IMR-90 (cell line): ENCODE measurements around the gene ANO10. TPM values are rescaled to one million over a fixed set of nuclear protein-coding genes. Genes with fewer than 3 reads are reported as not detected.
A peak's percentile ranks its signal among the peaks of the same experiment; 100 is the strongest.

Source experiments
- ATAC-seq: fragments of 200-7000 bp; cut with Tn5 transposase; 2 replicates; pipeline ENCODE4 v1.9.1; 2020; ENCODE audit warnings: low read depth, mild to moderate bottlenecking, moderate library complexity
- BruUV-seq: library from RNA; stranded (reverse); fragments of 400-500 nt; replicated peaks from 2 replicates; lab custom pipeline; 2021; lab: Mats Ljungman, UMichigan
- CTCF ChIA-PET: fragments of 300-600 bp; formaldehyde crosslinking; extraction: SDS; loops from one replicate; lab custom pipeline; 2021; ENCODE audit warnings: antibody characterized with exemption; lab: Yijun Ruan, JAX
- POLR2A ChIA-PET: fragments of 300-600 bp; sonication (Branson Sonifier 250); formaldehyde crosslinking; loops from one replicate; lab custom pipeline; 2022; ENCODE audit warnings: antibody characterized with exemption; ENCODE audit not compliant: unreplicated experiment; lab: Charles Lee
- DNase-seq: peaks from one replicate; pipeline ENCODE4 v3.0.0; 2013
- H2AFZ ChIP-seq: replicated peaks from 2 replicates; pipeline ENCODE3; 2013; ENCODE audit warnings: low read length, mild to moderate bottlenecking; ENCODE audit not compliant: poor library complexity
- H2AK5ac ChIP-seq: 2 replicates; pipeline ENCODE4 v1.6.1; 2013; ENCODE audit warnings: low read depth, low read length, inconsistent platforms
- H2AK9ac ChIP-seq: replicated peaks from 2 replicates; pipeline ENCODE3; 2013; ENCODE audit warnings: mild to moderate bottlenecking, low read depth, low read length, moderate library complexity; ENCODE audit not compliant: poor library complexity
- H2BK120ac ChIP-seq: 2 replicates; pipeline ENCODE4 v1.6.1; 2013; ENCODE audit warnings: low read depth, low read length, inconsistent platforms
- H2BK15ac ChIP-seq: 3 replicates; pipeline ENCODE4 v1.6.1; 2013; ENCODE audit warnings: low read depth, low read length, inconsistent platforms
- H2BK20ac ChIP-seq: 2 replicates; pipeline ENCODE4 v1.6.1; 2013; ENCODE audit warnings: low read depth, mild to moderate bottlenecking, inconsistent platforms, low read length, moderate library complexity
- H2BK5ac ChIP-seq: 2 replicates; pipeline ENCODE4 v1.6.1; 2013; ENCODE audit warnings: mild to moderate bottlenecking, low read depth, low read length, inconsistent platforms; ENCODE audit not compliant: poor library complexity, severe bottlenecking
- H3K14ac ChIP-seq: replicated peaks from 2 replicates; pipeline ENCODE4 v1.6.1; 2013; ENCODE audit warnings: low read depth, low read length, inconsistent platforms
- H3K18ac ChIP-seq: 2 replicates; pipeline ENCODE4 v1.6.1; 2013; ENCODE audit warnings: low read depth, low read length, control low read depth
- H3K23ac ChIP-seq: 2 replicates; pipeline ENCODE4 v1.6.1; 2013; ENCODE audit warnings: low read depth, low read length, inconsistent platforms
- H3K27ac ChIP-seq: 2 replicates; pipeline ENCODE4 v1.5.1; 2013; ENCODE audit warnings: mild to moderate bottlenecking, control low read depth, low read length; ENCODE audit not compliant: insufficient read depth
- H3K27me3 ChIP-seq: 2 replicates; pipeline ENCODE4 v1.6.1; 2013; ENCODE audit warnings: low read length; ENCODE audit not compliant: control insufficient read depth, insufficient read depth
- H3K36me3 ChIP-seq: 2 replicates; pipeline ENCODE4 v1.6.1; 2013; ENCODE audit warnings: low read length, mixed read lengths; ENCODE audit not compliant: control insufficient read depth, insufficient read depth
- H3K4ac ChIP-seq: 2 replicates; pipeline ENCODE4 v1.6.1; 2013; ENCODE audit warnings: low read depth, low read length, inconsistent platforms
- H3K4me1 ChIP-seq: 2 replicates; pipeline ENCODE4 v1.6.1; 2013; ENCODE audit warnings: low read length, mixed read lengths; ENCODE audit not compliant: control insufficient read depth, insufficient read depth
- H3K4me2 ChIP-seq: 2 replicates; pipeline ENCODE4 v1.6.1; 2013; ENCODE audit warnings: low read depth, mild to moderate bottlenecking, control low read depth, low read length, moderate library complexity
- H3K4me3 ChIP-seq: 2 replicates; pipeline ENCODE4 v1.5.1; 2013; ENCODE audit warnings: low read depth, mild to moderate bottlenecking, control low read depth, low read length, moderate library complexity; ENCODE audit not compliant: insufficient read depth
- H3K56ac ChIP-seq: 2 replicates; pipeline ENCODE4 v1.6.1; 2013; ENCODE audit warnings: low read length, inconsistent platforms; ENCODE audit not compliant: insufficient read depth; ENCODE audit errors: extremely low read depth
- H3K79me1 ChIP-seq, 2 experiments: 2 replicates each; pipeline ENCODE4 v1.6.1; 2013; ENCODE audit warnings: low read length in 2 of 2, inconsistent platforms in 1 of 2, low read depth in 1 of 2
- H3K9ac ChIP-seq: 2 replicates; pipeline ENCODE4 v1.6.1; 2013; ENCODE audit warnings: low read depth, low read length, control low read depth
- H3K9me1 ChIP-seq: 2 replicates; pipeline ENCODE4 v1.6.1; 2013; ENCODE audit warnings: low read length, inconsistent platforms; ENCODE audit not compliant: insufficient read depth
- H3K9me3 ChIP-seq: 2 replicates; pipeline ENCODE4 v1.6.1; 2013; ENCODE audit warnings: low read length; ENCODE audit not compliant: control insufficient read depth, insufficient read depth
- H4K20me1 ChIP-seq: 2 replicates; pipeline ENCODE4 v1.6.1; 2013; ENCODE audit warnings: low read length, inconsistent platforms; ENCODE audit not compliant: insufficient read depth
- H4K5ac ChIP-seq: 2 replicates; pipeline ENCODE4 v1.6.1; 2013; ENCODE audit warnings: mild to moderate bottlenecking, low read depth, low read length, control low read depth
- H4K8ac ChIP-seq, 2 experiments: 2 replicates each; pipeline ENCODE4 v1.6.1; 2013; ENCODE audit warnings: low read depth in 2 of 2, low read length in 2 of 2, control low read depth in 1 of 2, inconsistent platforms in 1 of 2
- H4K91ac ChIP-seq: 2 replicates; pipeline ENCODE4 v1.6.1; 2013; ENCODE audit warnings: low read depth, low read length, inconsistent platforms; ENCODE audit not compliant: insufficient read depth
- BHLHE40 ChIP-seq: fragments of 150-350 bp; IDR thresholded peaks from 2 replicates; pipeline ENCODE4 v1.6.1; 2016; ENCODE audit warnings: mild to moderate bottlenecking, low read depth, low read length
- CHD1 ChIP-seq: IDR thresholded peaks from 2 replicates; pipeline ENCODE4 v1.6.1; 2012; ENCODE audit warnings: low read depth, low read length, improper control_type of control experiment
- FOS ChIP-seq: fragments of 150-350 bp; IDR thresholded peaks from 2 replicates; pipeline ENCODE4 v1.6.1; 2016; ENCODE audit warnings: low read depth, low read length
- MAFK ChIP-seq: IDR thresholded peaks from 2 replicates; pipeline ENCODE4 v1.6.1; 2012; ENCODE audit warnings: low read depth, low read length, improper control_type of control experiment
- MXI1 ChIP-seq: IDR thresholded peaks from 2 replicates; pipeline ENCODE4 v1.6.1; 2012; ENCODE audit warnings: low read depth, mild to moderate bottlenecking, low read length, moderate library complexity, borderline replicate concordance
- NFE2L2 ChIP-seq: fragments of 150-350 bp; IDR thresholded peaks from 2 replicates; pipeline ENCODE4 v1.6.1; 2016; ENCODE audit warnings: low read depth, mild to moderate bottlenecking, low read length
- POLR2A ChIP-seq: IDR thresholded peaks from 2 replicates; pipeline ENCODE4 v1.6.1; 2012; ENCODE audit warnings: mild to moderate bottlenecking, low read depth, low read length
- RAD21 ChIP-seq: IDR thresholded peaks from 2 replicates; pipeline ENCODE4 v1.6.1; 2012; ENCODE audit warnings: low read length, improper control_type of control experiment
- RCOR1 ChIP-seq: IDR thresholded peaks from 2 replicates; pipeline ENCODE4 v1.6.1; 2012; ENCODE audit warnings: mild to moderate bottlenecking, low read length, improper control_type of control experiment; ENCODE audit not compliant: insufficient replicate concordance
- RFX5 ChIP-seq: IDR thresholded peaks from 2 replicates; pipeline ENCODE4 v1.8.0; 2012; ENCODE audit warnings: low read depth, mild to moderate bottlenecking, low read length, moderate library complexity
- SMC3 ChIP-seq: fragments of 150-350 bp; IDR thresholded peaks from 2 replicates; pipeline ENCODE4 v1.6.1; 2016; ENCODE audit warnings: low read depth, mild to moderate bottlenecking, antibody characterized with exemption, low read length, moderate library complexity
- USF2 ChIP-seq: fragments of 150-350 bp; IDR thresholded peaks from 2 replicates; pipeline ENCODE4 v1.6.1; 2017; ENCODE audit warnings: mild to moderate bottlenecking, antibody characterized with exemption, low read length, low read depth
- WGBS, 2 experiments: methylation state at CpG; one replicate each; pipeline versions ENCODE4 v1.1.5 to v1.1.7; 2013; ENCODE audit warnings: missing lambda C conversion rate in 2 of 2; ENCODE audit not compliant: insufficient read length in 1 of 2; ENCODE audit errors: extremely low coverage in 2 of 2; 5-methylcytosine and 5-hydroxymethylcytosine counted together
- dilution Hi-C: fragments of 300-500 bp; cut with HindIII; formaldehyde crosslinking; loops from one replicate; pipeline ENCODE4 v1.14.3; 2018; ENCODE audit warnings: low sequenced_read_pairs; ENCODE audit not compliant: unreplicated experiment
- in situ Hi-C: fragments of 300-500 bp; cut with MboI; formaldehyde crosslinking; loops from 3 replicates; pipeline ENCODE4 v1.14.3; 2019; ENCODE audit warnings: low sequenced_read_pairs, inconsistent platforms, mixed read lengths
- intact Hi-C: fragments of 100-400 bp; cut with micrococcal nuclease; formaldehyde crosslinking; loops from 2 replicates; pipeline ENCODE4 v1.10.0; 2022
- polyA plus RNA-seq, 3 experiments: library from polyadenylated mRNA; depleted of rRNA; stranded (reverse); fragments of >200 nt; gene quantifications; 2 replicates each; pipeline ENCODE4 v1.2.3, GENCODE V29; 2012; ENCODE audit warnings: low replicate concordance in 1 of 3
- total RNA-seq: library from RNA; depleted of rRNA; stranded (reverse); fragments of >200 nt; gene quantifications from 2 replicates; pipeline ENCODE4 v1.2.3, GENCODE V29; 2012
- TF ChIP-seq, protein P1 (sequence below): fragments of 150-350 bp; IDR thresholded peaks from 2 replicates; pipeline ENCODE4 v1.6.1; 2016; ENCODE audit warnings: low read depth, mild to moderate bottlenecking, low read length, moderate library complexity, borderline replicate concordance
- TF ChIP-seq, protein P2 (sequence below): conservative IDR thresholded peaks from 2 replicates; pipeline ENCODE4 v1.5.1; 2012; ENCODE audit warnings: mild to moderate bottlenecking, low read depth, low read length, improper control_type of control experiment

ANO10 gene
- total and polyA plus RNA-seq, 2 of the 4 experiments (the other 2 are of a cell fraction): 28.5 to 41.6 TPM

DNA sequence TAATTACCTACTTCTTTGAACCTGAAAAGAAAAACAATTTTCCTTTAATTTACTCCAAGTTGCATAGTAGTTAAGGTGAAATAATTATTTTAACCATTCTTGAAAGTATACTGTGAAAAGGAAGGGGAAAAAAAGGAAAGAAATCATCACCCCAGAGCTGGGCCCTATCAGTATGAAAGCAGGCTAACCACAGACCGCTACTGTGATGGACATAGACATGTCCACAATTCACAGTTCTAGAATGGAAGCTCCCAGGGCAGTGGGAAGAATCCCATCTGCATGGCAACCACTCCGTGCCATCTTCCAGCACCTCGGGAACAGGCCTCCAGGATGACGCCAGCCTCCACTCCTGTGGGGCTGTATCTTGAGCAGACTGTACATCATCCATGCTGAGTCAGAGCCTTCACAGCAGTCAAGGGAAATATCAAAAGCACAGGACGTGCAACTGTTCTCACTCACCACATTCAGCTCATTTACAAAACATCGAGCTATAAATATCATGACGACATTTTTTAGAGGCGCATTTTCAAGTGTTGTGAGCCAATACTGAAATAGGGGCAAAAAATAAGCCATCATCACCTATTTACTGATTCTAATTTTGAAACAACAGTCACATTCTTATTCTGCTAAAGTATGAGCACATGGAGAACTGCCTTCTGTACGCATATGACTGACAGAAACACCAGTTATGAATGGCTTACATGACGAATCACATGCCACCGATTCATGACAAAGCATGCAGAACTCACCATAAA is 215.7 kb downstream of the ANO10 start:
- H3K23ac ChIP-seq: no peak overlapping the region
- no peak overlapping the region for H3K56ac ChIP-seq
- ChIA-PET POLR2A (no interaction called here), CTCF (interaction anchor here (0.8 to 1.4 kb wide), 2 partner anchors 8 to 14 kb away, joined by 3 read pairs; no protein-coding TSS in a partner anchor)
- no peak overlapping the region for H4K91ac ChIP-seq
- H3K36me3 ChIP-seq: no peaks in the 10 kb centered on the region
- peak overlapping the region; percentile 70; the same call in 1 of the 2 replicates for H3K14ac ChIP-seq
- ATAC-seq (peak; percentile 92), DNase-seq (peak; percentile 92)
- peak overlapping the region; percentile 18 for H2AFZ ChIP-seq
- in situ Hi-C loops: no loop called here
- peak overlapping the region; percentile 29; the same call in 1 of the 2 replicates for H3K4me2 ChIP-seq
- dilution Hi-C loops: no loop called here
- H3K4me1 ChIP-seq: peaks cover 4% of the 10 kb centered on the region
- no peak overlapping the region for H3K9ac ChIP-seq
- peak overlapping the region; percentile 16; the same call in 1 of the 2 replicates for H3K4ac ChIP-seq
- intact Hi-C loops: no loop called here
- H4K8ac ChIP-seq: no peak overlapping the region
- H2BK5ac ChIP-seq: peak overlapping the region; percentile 18
- H3K4me3 ChIP-seq: no peak overlapping the region
- no peak overlapping the region for H2AK9ac ChIP-seq
- BruUV-seq: no TSS peak
- H3K27me3 ChIP-seq: no peaks in the 10 kb centered on the region
- H3K9me3 ChIP-seq: no peaks in the 10 kb centered on the region
- no peak overlapping the region for H2BK120ac ChIP-seq
- no peak overlapping the region for H4K5ac ChIP-seq
- 0 out of 2 replicates have a peak overlapping the region, but pooled peaks have one; percentile 26 for H2AK5ac ChIP-seq
- no peaks in the 10 kb centered on the region for H4K20me1 ChIP-seq
- no peak overlapping the region for H3K27ac ChIP-seq
- H3K18ac ChIP-seq: peak overlapping the region; percentile 14; the same call in 1 of the 2 replicates
- H2BK15ac ChIP-seq: no peak overlapping the region
- peaks cover 0 to 3% of the 10 kb centered on the region in 2 experiments; a peak in 2 of 4 replicates for H3K79me1 ChIP-seq
- WGBS, 2 experiments: 30% methylated on average over 2 of the region's 11 CpGs; no CpG with 5 or more reads in 1 of the 2 experiments
- H3K9me1 ChIP-seq: peaks cover 11% of the 10 kb centered on the region; the same call in 1 of the 2 replicates
- H2BK20ac ChIP-seq: 0 out of 2 replicates have a peak overlapping the region, but pooled peaks have one; percentile 28
- no peak for TF ChIP-seq RAD21
- TF ChIP-seq USF2: no peak
- no peak for TF ChIP-seq RCOR1
- peak; percentile 48 for TF ChIP-seq MAFK
- TF ChIP-seq CHD1: no peak
- peak; percentile 29; the same call in 1 of the 2 replicates for TF ChIP-seq NFE2L2
- 0 out of 2 replicates have a peak, but pooled peaks have one; percentile 12 for TF ChIP-seq BHLHE40
- TF ChIP-seq SMC3: no peak
- TF ChIP-seq POLR2A: no peak
- no peak for TF ChIP-seq RFX5
- TF ChIP-seq, protein P1, sequence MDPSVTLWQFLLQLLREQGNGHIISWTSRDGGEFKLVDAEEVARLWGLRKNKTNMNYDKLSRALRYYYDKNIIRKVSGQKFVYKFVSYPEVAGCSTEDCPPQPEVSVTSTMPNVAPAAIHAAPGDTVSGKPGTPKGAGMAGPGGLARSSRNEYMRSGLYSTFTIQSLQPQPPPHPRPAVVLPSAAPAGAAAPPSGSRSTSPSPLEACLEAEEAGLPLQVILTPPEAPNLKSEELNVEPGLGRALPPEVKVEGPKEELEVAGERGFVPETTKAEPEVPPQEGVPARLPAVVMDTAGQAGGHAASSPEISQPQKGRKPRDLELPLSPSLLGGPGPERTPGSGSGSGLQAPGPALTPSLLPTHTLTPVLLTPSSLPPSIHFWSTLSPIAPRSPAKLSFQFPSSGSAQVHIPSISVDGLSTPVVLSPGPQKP: no peak
- TF ChIP-seq, protein P2, sequence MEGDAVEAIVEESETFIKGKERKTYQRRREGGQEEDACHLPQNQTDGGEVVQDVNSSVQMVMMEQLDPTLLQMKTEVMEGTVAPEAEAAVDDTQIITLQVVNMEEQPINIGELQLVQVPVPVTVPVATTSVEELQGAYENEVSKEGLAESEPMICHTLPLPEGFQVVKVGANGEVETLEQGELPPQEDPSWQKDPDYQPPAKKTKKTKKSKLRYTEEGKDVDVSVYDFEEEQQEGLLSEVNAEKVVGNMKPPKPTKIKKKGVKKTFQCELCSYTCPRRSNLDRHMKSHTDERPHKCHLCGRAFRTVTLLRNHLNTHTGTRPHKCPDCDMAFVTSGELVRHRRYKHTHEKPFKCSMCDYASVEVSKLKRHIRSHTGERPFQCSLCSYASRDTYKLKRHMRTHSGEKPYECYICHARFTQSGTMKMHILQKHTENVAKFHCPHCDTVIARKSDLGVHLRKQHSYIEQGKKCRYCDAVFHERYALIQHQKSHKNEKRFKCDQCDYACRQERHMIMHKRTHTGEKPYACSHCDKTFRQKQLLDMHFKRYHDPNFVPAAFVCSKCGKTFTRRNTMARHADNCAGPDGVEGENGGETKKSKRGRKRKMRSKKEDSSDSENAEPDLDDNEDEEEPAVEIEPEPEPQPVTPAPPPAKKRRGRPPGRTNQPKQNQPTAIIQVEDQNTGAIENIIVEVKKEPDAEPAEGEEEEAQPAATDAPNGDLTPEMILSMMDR: no peak
- TF ChIP-seq FOS: peak; percentile 32; the same call in 1 of the 2 replicates
- TF ChIP-seq MXI1: no peak
